SU-DHL-6 (cell line): Measurements from ENCODE around the gene MGAT4A.

ENCODE experiments used
- H2AFZ ChIP-seq: fragments of 200-600 bp; sonication (generic); 2 replicates; pipeline ENCODE4 v1.6.1; 2014; ENCODE audit warnings: low read depth, mild to moderate bottlenecking, moderate library complexity, mixed read lengths, antibody characterized with exemption, low read length; ENCODE audit not compliant: severe bottlenecking
- H3F3A ChIP-seq: fragments of 200-600 bp; shearing (Covaris generic); 2 replicates; pipeline ENCODE4 v1.6.0; 2016; ENCODE audit warnings: antibody characterized with exemption, mild to moderate bottlenecking; ENCODE audit not compliant: insufficient read depth
- H3K27ac ChIP-seq: fragments of 200-600 bp; sonication (generic); 2 replicates; pipeline ENCODE4 v1.5.1; 2016; ENCODE audit warnings: low read depth, mild to moderate bottlenecking, low read length, moderate library complexity, mixed read lengths
- H3K27me3 ChIP-seq: fragments of 200-600 bp; sonication (generic), shearing (Covaris generic); 2 replicates; pipeline ENCODE4 v1.6.0; 2014; ENCODE audit warnings: mild to moderate bottlenecking, low read length
- H3K36me3 ChIP-seq: fragments of 200-600 bp; sonication (generic); 2 replicates; pipeline ENCODE4 v1.6.1; 2014; ENCODE audit warnings: mild to moderate bottlenecking, low read length, mixed read lengths
- H3K4me2 ChIP-seq: fragments of 300-600, 200-600 bp; shearing (Covaris generic), sonication (generic); 2 replicates; pipeline ENCODE4 v1.6.0; 2014; ENCODE audit warnings: low read length, low read depth, mild to moderate bottlenecking; ENCODE audit not compliant: poor library complexity, severe bottlenecking
- H3K4me3 ChIP-seq: fragments of 200-600 bp; sonication (generic); 2 replicates; pipeline ENCODE4 v1.5.1; 2014; ENCODE audit warnings: antibody characterized with exemption, low read length, mild to moderate bottlenecking, mixed read lengths; ENCODE audit not compliant: insufficient read depth, poor library complexity, severe bottlenecking
- H3K79me2 ChIP-seq: fragments of 200-600 bp; sonication (generic); 2 replicates; pipeline ENCODE4 v1.6.1; 2014; ENCODE audit warnings: mild to moderate bottlenecking, low read length, moderate library complexity; ENCODE audit not compliant: insufficient read depth
- H3K9ac ChIP-seq: fragments of 200-600 bp; sonication (generic); 2 replicates; pipeline ENCODE4 v1.7.0; 2014; ENCODE audit warnings: mild to moderate bottlenecking, low read length
- H3K9me2 ChIP-seq: fragments of 200-600 bp; sonication (generic); replicated peaks from 2 replicates; pipeline ENCODE4 v1.6.1; 2014; ENCODE audit warnings: low read length; ENCODE audit not compliant: insufficient read depth
- H3K9me3 ChIP-seq: fragments of 200-600 bp; sonication (generic); 2 replicates; pipeline ENCODE4 v1.6.1; 2014; ENCODE audit warnings: low read length, mixed read lengths; ENCODE audit not compliant: insufficient read depth
- H4K20me1 ChIP-seq: fragments of 200-600 bp; sonication (generic); 2 replicates; pipeline ENCODE4 v1.6.1; 2014; ENCODE audit warnings: low read depth, mild to moderate bottlenecking, antibody characterized with exemption, low read length, moderate library complexity, mixed read lengths
- CTCF ChIP-seq: fragments of 200-600 bp; sonication (generic); IDR thresholded peaks from one replicate; pipeline ENCODE4 v1.5.1; 2017; ENCODE audit warnings: antibody characterized with exemption, mild to moderate bottlenecking, low read length, moderate library complexity; ENCODE audit not compliant: insufficient read depth, poor library complexity, severe bottlenecking
- EZH2phosphoT487 ChIP-seq: fragments of 200-600 bp; sonication (generic), shearing (Covaris generic); conservative IDR thresholded peaks from 2 replicates; pipeline ENCODE4 v1.6.1; 2018; ENCODE audit warnings: mild to moderate bottlenecking, antibody characterized with exemption, low read length, moderate library complexity, mixed read lengths

Gene MGAT4A

GRCh38 chr2:98583816-98584618 is 146.9 kb downstream of the MGAT4A start:
- Histone ChIP-seq H3K4me2 (no peak overlapping the region), H3K27me3 (no peaks in the 10 kb centered on the region), H3K9me3 (no peaks in the 10 kb centered on the region), H3K36me3 (no peaks in the 10 kb centered on the region), H3K9me2 (no peaks in the 10 kb centered on the region), H3K79me2 (no peaks in the 10 kb centered on the region), H2AFZ (no peak overlapping the region), H4K20me1 (no peaks in the 10 kb centered on the region), H3F3A (no peaks in the 10 kb centered on the region), H3K4me3 (no peak overlapping the region), H3K9ac (no peak overlapping the region), H3K27ac (no peak overlapping the region)
- TF ChIP-seq CTCF: no peak
- TF ChIP-seq EZH2phosphoT487: no peak

- H3K9me3 ChIP-seq: no peaks in the 10 kb centered on the region
- H4K20me1 ChIP-seq: no peaks in the 10 kb centered on the region
- H3K9ac ChIP-seq: no peak overlapping the region
- no peaks in the 10 kb centered on the region for H3K79me2 ChIP-seq
- H2AFZ ChIP-seq: no peak overlapping the region
- no peak overlapping the region for H3K27ac ChIP-seq
- TF ChIP-seq CTCF: no peak
- TF ChIP-seq EZH2phosphoT487: no peak
- H3K4me3 ChIP-seq: no peak overlapping the region
- H3K36me3 ChIP-seq: no peaks in the 10 kb centered on the region
- H3K27me3 ChIP-seq: no peaks in the 10 kb centered on the region
- H3F3A ChIP-seq: no peaks in the 10 kb centered on the region
- H3K9me2 ChIP-seq: no peaks in the 10 kb centered on the region
- no peak overlapping the region for H3K4me2 ChIP-seq
Measured at GRCh38 chr2:98583276-98583675, 147.7 kb downstream of the MGAT4A start.

GRCh38 chr2:98582523-98582922 is 148.4 kb downstream of the MGAT4A start:
- no peak overlapping the region for H2AFZ ChIP-seq
- no peaks in the 10 kb centered on the region for H3K27me3 ChIP-seq
- no peak overlapping the region for H3K9ac ChIP-seq
- H3K9me2 ChIP-seq: no peaks in the 10 kb centered on the region
- no peaks in the 10 kb centered on the region for H3K79me2 ChIP-seq
- TF ChIP-seq EZH2phosphoT487: no peak
- TF ChIP-seq CTCF: no peak
- H3K36me3 ChIP-seq: no peaks in the 10 kb centered on the region
- no peaks in the 10 kb centered on the region for H4K20me1 ChIP-seq
- H3F3A ChIP-seq: no peaks in the 10 kb centered on the region
- H3K4me2 ChIP-seq: no peak overlapping the region
- no peak overlapping the region for H3K27ac ChIP-seq
- no peaks in the 10 kb centered on the region for H3K9me3 ChIP-seq
- no peak overlapping the region for H3K4me3 ChIP-seq
